Stimulated activated CD4-positive, alpha-beta T cell treated with anti-CD3 and anti-CD28 coated beads, TNF-alpha, amount 100 ng/mL, for 1 hour (primary cell): Measurements from ENCODE around the gene AAK1.
"Not testable (repeated sequence)": the region's sequence is repeated elsewhere in the genome, so short reads cannot be mapped to it uniquely, and the experiment has no call there.

Experiments
- DNase-seq, 3 donors: peaks; one replicate each; pipeline ENCODE4 v3.0.0-alpha.2; 2020; ENCODE audit warnings: low read depth in 3 of 3, low spot score in 1 of 3

AAK1 gene

GRCh38 chr2:69459936-69460335, 183.6 kb downstream of the AAK1 start:
- no peak for DNase-seq

DNA sequence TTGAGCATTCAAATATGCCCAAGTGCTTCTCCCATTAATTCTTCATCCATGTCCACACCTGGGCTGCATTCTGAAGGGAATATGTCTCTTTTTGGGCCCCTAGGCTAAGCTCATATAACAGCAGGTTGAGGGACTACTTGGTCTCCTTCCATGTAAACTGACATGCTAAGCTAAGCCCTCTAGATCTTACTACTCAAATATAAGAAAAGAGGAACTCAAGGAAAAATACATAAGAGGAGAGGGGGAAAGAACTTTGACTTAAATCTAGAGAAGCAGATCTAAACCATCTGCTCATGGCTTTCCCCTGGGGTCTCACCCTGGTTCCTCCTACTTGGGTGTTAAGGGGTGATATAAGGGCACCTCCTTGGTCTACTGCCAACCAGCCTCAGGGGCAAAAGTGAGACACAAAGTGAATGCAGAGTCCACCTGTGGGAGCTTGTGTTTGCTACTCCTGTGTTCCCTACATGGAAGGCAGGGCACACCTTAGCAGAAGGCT, 186.5 kb downstream of the AAK1 start:
- no peak for DNase-seq

DNA sequence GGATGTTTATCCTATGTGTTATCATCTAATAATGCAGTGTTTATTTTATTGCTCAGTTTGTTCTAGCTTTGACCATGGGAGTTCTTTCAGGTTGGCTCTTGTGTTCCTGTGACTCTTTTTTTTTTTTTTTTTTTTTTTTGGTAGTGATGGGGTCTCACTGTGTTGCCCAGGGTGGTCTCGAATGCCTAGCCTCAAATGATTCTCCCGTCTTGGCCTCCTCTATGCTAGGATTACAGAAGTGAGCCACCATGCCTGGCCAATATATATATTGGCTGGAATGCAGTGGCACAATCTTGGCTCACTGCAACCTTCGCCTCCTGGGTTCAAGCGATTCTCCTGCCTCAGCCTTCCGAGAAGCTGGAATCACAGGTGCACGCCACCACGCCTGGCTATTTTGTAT, 187.4 kb downstream of the AAK1 start:
- no peak for DNase-seq

GRCh38 chr2:69454976-69455375, 188.6 kb downstream of the AAK1 start:
- DNase-seq = no peak

GRCh38 chr2:69453475-69454129, 189.9 kb downstream of the AAK1 start:
- no peak for DNase-seq

DNA sequence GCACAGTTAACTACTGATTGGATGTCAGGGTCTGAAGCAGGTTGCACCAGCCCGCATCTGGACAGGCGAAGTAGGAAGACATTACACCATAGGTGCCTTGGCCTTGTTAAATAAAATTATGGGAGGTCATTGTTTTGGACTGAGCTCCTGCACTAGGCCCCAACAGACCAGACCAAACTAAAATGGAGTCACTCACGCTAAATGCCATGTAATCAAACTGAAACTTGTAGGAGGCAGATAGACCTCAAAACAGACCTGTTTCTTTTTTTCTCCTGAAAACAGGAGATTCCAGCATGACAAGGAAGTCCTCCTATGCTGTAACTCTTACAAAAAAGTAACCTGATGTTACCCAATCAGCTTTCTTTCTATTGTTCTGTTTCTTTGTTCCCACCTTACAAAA, 190.9 kb downstream of the AAK1 start:
- DNase-seq = no peak

GRCh38 chr2:69450735-69451416, 192.7 kb downstream of the AAK1 start:
- DNase-seq = no peak

- no peak for DNase-seq
Measured at GRCh38 chr2:69449906-69450305, 193.6 kb downstream of the AAK1 start.

DNA sequence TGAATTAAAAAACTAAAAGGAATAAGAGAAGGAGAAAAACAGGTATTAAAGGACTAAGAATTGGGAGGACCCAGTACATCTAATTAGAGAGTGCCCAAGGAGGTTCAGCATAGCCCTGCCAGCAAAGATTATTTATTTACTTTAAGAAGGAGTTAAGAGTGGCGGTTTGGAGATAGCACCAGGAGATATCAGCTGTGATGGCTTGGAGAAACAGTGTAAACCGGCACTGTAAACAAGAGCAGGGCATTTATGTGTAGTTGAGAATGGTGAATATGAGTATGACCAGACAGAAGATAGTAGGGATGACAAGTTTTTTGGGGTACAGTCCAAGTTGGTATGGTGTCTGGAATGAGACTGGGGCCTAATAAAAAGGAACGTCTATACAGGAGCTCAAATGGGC, 199.9 kb downstream of the AAK1 start:
- not testable (repeated sequence) for DNase-seq

DNA sequence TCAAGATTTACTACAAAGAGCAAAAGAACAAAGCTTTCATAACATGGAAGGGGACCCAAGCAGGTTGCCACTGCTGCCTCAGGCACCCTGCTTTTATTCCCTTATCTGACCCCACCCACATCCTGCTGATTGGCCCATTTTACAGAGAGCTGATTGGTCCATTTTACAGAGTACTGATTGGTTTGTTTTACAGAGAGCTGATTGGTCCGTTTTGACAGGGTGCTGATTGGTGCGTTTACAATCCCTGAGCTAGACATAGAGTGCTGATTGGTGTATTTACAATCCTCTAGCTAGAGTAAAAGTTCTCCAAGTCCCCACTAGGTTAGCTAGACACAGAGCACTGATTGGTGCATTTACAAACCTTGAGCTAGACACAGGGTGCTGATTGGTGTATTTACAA, 204.0 kb downstream of the AAK1 start:
- not testable (repeated sequence) for DNase-seq

GRCh38 chr2:69438580-69438979, 205.0 kb downstream of the AAK1 start:
- no peak for DNase-seq

- DNase-seq = no peak
Measured at GRCh38 chr2:69437751-69438154, 205.8 kb downstream of the AAK1 start.

DNA sequence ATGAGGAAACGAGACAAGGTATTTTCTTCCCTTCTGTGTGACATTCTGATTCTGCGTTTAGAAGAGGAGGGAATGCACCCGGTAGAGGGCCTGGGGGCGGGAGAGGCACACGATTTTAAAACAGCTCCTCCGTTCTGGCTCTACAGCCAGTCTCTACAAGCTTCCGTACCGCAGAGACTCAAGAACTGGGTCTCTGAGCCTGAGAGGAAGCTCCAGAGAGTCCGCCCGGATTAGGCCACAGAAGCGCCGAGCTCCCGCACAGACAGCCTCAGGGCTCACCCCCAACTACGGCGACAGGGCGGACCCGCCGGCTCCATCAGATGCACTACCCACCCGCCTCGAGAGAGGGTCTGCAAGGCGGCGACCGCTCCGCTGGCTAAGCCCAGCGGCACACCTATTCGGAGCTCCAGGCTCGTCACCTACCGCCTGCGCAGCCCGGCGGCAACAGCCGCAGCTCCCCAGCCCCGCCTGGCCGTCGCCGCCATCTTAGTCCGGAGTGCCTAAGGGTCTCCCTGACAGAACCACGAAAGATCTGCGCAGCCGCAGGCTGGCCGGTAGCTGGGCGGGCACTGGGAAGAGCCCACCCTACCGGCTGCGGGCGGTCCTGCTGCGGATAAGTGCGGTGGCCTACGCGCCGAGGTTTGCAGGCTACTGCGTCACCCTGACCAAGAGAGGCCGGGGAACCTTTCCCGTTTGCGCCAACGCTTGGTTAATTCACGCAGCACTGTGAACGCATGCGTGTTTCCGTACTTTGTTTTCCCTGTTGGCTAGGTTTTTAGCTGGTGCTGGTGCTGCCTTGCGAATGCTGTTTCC, 206.4 kb downstream of the AAK1 start, which contains the start of gene NFU1:
Gene NFU1 (minus strand): TSS at position 498 of the 813 bp plus-strand sequence. CDS start 13 bp downstream, at position 485.
- DNase-seq = peak; percentile 54 to 73 (median 59)

- DNase-seq = no peak
Measured at GRCh38 chr2:69436596-69436937, 207.0 kb downstream of the AAK1 start.

DNA sequence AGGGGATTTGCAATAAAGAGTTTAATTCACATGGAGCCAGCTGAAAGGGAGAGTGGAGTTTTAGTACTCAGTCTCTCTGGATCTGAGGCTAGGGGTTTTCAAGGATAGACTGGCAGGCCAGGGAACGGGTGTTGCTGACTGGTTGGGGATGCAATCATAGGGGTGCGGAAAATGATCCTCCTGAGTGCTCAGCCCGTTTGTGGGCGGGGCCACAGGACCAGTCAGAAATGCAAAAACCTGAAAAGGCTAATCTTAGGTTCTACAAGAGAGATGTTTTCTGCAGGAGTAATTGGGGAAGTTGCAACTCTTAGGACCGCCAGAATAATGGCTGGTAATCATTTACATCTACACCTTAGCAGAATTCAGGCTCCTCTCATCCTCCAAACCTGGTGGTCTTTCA, 208.8 kb downstream of the AAK1 start:
- DNase-seq = no peak

DNA sequence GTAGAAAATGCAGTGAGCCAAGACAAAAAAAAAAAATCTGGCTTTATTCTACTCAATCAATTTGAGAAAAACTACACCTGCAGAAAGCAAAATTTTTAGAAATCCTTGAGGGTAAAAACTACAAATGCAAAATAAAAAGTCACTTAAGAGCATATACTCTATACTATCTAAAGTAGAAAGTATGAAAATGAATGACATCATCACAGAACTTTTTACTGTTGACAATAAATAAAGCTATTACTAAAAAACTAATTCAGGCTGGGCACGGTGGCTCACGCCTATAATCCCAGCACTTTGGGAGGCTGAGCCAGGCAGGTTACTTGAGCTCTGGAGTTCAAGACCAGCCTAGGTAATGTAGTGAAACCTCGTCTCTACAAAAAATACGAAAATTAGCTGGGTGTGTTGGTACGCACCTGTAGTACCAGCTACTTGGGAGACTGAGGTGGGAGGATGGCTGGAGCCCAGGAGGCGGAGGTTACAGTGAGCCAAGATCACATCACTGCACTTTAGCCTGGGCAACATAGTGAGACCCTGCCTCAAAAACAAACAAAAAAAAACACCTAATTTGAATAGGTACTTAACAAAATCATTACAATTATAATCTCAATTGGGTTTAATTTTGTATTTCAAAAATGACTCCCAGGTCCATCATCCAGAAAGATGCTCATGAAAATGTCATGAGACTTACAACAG, 213.9 kb downstream of the AAK1 start:
- no peak for DNase-seq

DNA sequence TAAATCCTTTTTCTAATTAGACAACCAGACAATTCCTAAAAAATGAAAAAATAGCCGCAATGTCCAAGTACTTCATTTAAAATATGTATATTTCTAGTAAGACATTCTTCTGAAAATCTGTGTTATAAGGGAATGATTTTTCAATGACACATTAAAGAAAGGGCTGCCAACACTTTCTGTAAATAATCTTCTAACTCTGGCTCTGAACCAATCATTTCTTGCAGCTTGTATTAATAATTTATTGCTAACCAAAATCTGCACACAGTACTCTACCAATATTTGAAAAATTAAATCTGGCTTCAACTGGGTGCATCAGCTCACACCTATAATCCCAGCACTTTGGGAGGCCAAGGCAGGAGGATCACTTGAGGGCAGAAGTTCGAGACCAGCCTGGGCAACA, 214.6 kb downstream of the AAK1 start:
- DNase-seq = no peak

DNA sequence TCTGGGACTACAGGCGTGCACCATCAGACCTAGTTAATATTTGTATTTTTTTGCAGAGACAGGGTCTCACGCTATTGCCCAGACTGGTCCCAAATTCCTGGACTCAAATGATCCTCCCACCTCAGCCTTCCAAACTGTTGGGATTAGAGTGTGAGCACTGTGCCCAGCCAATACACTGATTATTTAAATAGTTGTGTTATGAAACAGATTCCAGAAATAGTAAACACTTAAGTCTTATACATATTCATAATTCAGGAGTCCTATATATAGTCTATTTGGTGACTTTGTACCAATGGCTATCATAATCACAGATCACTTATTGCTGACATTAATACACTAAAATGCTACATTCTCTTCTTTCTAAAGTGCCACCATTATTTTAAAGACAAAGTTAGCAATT, 219.1 kb downstream of the AAK1 start:
- no peak for DNase-seq

DNA sequence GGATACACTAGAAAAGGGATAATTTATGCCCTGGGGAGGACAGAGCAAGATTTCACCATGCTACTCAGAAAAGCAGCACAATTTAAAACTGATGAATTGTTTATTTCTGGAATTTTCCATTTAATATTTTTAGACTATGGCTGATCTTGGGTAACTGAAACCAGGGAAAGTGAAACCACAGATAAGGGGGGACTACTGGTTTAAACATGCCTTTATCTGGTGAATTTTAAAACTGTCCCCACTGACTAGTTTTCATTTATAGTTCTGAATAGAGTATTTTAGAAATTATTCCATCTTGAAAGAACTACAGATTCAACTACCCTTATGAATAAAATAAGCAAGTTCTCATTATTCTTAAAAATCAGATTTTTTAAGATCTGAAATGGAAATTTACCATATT, 221.3 kb downstream of the AAK1 start:
- DNase-seq = no peak

DNA sequence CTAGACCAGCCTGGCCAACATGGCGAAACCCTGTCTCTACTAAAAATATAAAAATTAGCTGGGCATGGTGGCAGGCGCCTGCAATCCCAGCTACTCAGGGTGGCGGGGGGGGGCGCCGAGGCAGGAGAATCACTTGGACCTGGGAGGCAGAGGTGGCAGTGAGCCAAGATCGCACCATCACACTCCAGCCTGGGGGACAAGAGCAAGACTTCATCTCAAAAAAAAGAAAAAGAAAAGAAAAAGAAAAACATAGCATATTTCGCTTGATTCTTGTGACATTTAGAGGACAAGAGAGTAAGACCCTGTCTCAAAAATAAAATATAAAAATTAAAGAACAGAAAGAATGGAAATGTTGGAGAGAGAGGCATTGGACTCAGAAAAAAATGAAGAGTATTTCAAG, 224.4 kb downstream of the AAK1 start:
- DNase-seq = not testable (repeated sequence)

DNA sequence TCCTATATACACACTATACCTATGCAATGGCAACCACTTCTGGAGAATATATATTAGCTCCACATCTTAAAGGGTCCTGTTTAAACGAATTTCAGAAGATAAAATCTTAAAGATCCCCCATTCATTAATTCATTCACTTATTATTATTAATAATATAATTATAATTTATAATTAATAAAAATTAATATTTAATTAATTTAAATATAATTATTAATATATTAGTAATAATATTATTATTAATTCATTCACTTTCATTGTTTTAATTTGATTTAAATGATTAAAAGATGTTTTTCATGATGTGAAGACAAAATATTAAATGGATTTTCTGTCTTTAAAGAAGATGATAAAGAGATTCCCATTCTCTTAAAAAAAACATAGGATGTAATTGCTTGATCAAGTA, 227.4 kb downstream of the AAK1 start:
- no peak for DNase-seq
